H1 (cell line): ENCODE results near the gene SLC9A7. TPM values are rescaled to one million over a fixed set of nuclear protein-coding genes. Genes with fewer than 3 reads are reported as not detected.
A peak's percentile ranks its signal among the peaks of the same experiment; 100 is the strongest.

Experiments
- CTCF ChIA-PET: fragments of 300-600 bp; sonication (Branson Sonifier 250); formaldehyde crosslinking; loops from one replicate; lab custom pipeline; 2021; ENCODE audit not compliant: partially characterized antibody; lab: Charles Lee
- POLR2A ChIA-PET: fragments of 300-600 bp; sonication (Branson Sonifier 250); formaldehyde crosslinking; loops from one replicate; lab custom pipeline; 2021; ENCODE audit warnings: inconsistent platforms; ENCODE audit not compliant: partially characterized antibody; lab: Charles Lee
- DNase-seq, 2 experiments: peaks; one replicate each; pipeline versions ENCODE4 v3.0.0 to v3.0.0-alpha.2; 2010 to 2022; ENCODE audit warnings: low spot score in 2 of 2, low read depth in 1 of 2, mixed read lengths in 1 of 2
- FAIRE-seq: peaks from 2 replicates; lab custom pipeline; 2011; peaks lifted over from hg19 to GRCh38; lab: Jason Lieb, UNC
- H2AFZ ChIP-seq: 2 replicates; pipeline ENCODE4 v1.8.1; 2012; ENCODE audit warnings: low read length, inconsistent platforms
- H2AK5ac ChIP-seq: 2 replicates; pipeline ENCODE4 v1.6.1; 2013; ENCODE audit warnings: low read depth, low read length
- H2BK120ac ChIP-seq: replicated peaks from 2 replicates; pipeline ENCODE3; 2013; ENCODE audit warnings: low read depth, low read length, inconsistent platforms
- H2BK12ac ChIP-seq: 2 replicates; pipeline ENCODE4 v1.6.1; 2013; ENCODE audit warnings: low read depth, low read length
- H2BK15ac ChIP-seq: 2 replicates; pipeline ENCODE4 v1.6.1; 2013; ENCODE audit warnings: low read length
- H2BK20ac ChIP-seq: 2 replicates; pipeline ENCODE4 v1.6.1; 2013; ENCODE audit warnings: low read length
- H2BK5ac ChIP-seq: 2 replicates; pipeline ENCODE4 v1.6.1; 2013; ENCODE audit warnings: low read depth, low read length
- H3K14ac ChIP-seq: 2 replicates; pipeline ENCODE4 v1.6.1; 2013; ENCODE audit warnings: inconsistent platforms; ENCODE audit not compliant: insufficient read length
- H3K18ac ChIP-seq: 2 replicates; pipeline ENCODE4 v1.6.1; 2013; ENCODE audit warnings: low read length; ENCODE audit errors: extremely low read depth
- H3K23ac ChIP-seq: 2 replicates; pipeline ENCODE4 v1.6.1; 2013; ENCODE audit warnings: inconsistent platforms; ENCODE audit not compliant: insufficient read length
- H3K23me2 ChIP-seq: 2 replicates; pipeline ENCODE4 v1.6.1; 2013; ENCODE audit warnings: low read depth, low read length
- H3K27ac ChIP-seq: 2 replicates; pipeline ENCODE4 v1.6.1; 2011; ENCODE audit warnings: low read depth, low read length, inconsistent platforms
- H3K27me3 ChIP-seq, 4 experiments: replicated peaks in 1 of 4; 1 replicate in 1 of 4; 2 replicates in 3 of 4; pipeline versions ENCODE4 v1.6.1 to v1.8.1; 2011 to 2013; ENCODE audit warnings: low read length in 3 of 4, mild to moderate bottlenecking in 3 of 4, inconsistent platforms in 2 of 4, mixed read lengths in 2 of 4, moderate library complexity in 1 of 4; ENCODE audit not compliant: control insufficient read depth in 3 of 4, insufficient read depth in 3 of 4; ENCODE audit errors: extremely low read depth in 1 of 4
- H3K36me3 ChIP-seq, 4 experiments: 2 replicates each; pipeline versions ENCODE4 v1.6.1 to v1.8.1; 2011 to 2013; ENCODE audit warnings: mild to moderate bottlenecking in 4 of 4, low read length in 3 of 4, moderate library complexity in 2 of 4, control low read depth in 1 of 4, inconsistent platforms in 1 of 4; ENCODE audit not compliant: insufficient read depth in 4 of 4, control insufficient read depth in 2 of 4
- H3K4ac ChIP-seq: replicated peaks from 2 replicates; pipeline ENCODE3; 2013; ENCODE audit warnings: low read length, low read depth, mixed read lengths, inconsistent platforms; ENCODE audit not compliant: insufficient read length
- H3K4me1 ChIP-seq, 4 experiments: replicated peaks in 1 of 4; 1 replicate in 1 of 4; 2 replicates in 3 of 4; pipeline versions ENCODE4 v1.6.1 to v1.8.1; 2011 to 2013; ENCODE audit warnings: low read length in 3 of 4, inconsistent platforms in 2 of 4, mixed read lengths in 1 of 4; ENCODE audit not compliant: insufficient read depth in 4 of 4, control insufficient read depth in 3 of 4
- H3K4me2 ChIP-seq, 2 experiments: 2 replicates each; pipeline versions ENCODE4 v1.6.1 to v1.8.1; 2011 to 2013; ENCODE audit warnings: low read depth in 2 of 2, low read length in 2 of 2, control low read depth in 1 of 2, inconsistent platforms in 1 of 2, mild to moderate bottlenecking in 1 of 2; ENCODE audit not compliant: insufficient read depth in 1 of 2
- H3K4me3 ChIP-seq, 4 experiments: fragments of 200-600, 300-600 bp in 1 of 4; sonication (generic), shearing (Covaris generic), sonication (Bioruptor Twin) in 1 of 4; 2 replicates each; pipeline versions ENCODE4 v1.5.1 to v1.8.1; 2011 to 2016; ENCODE audit warnings: low read length in 4 of 4, low read depth in 3 of 4, control low read depth in 2 of 4, inconsistent platforms in 2 of 4, mild to moderate bottlenecking in 2 of 4, mixed read lengths in 1 of 4, moderate library complexity in 1 of 4; ENCODE audit not compliant: insufficient read depth in 2 of 4; ENCODE audit errors: extremely low read depth in 1 of 4
- H3K56ac ChIP-seq: replicated peaks from 2 replicates; pipeline ENCODE3; 2013; ENCODE audit warnings: low read depth, mild to moderate bottlenecking, mixed read lengths, low read length, inconsistent platforms; ENCODE audit not compliant: insufficient read length
- H3K79me1 ChIP-seq: 2 replicates; pipeline ENCODE4 v1.6.1; 2013; ENCODE audit warnings: low read depth, low read length, control low read depth
- H3K79me2 ChIP-seq, 2 experiments: 2 replicates each; pipeline versions ENCODE4 v1.6.1 to v1.8.1; 2012 to 2013; ENCODE audit warnings: low read length in 2 of 2, mild to moderate bottlenecking in 2 of 2, inconsistent platforms in 1 of 2; ENCODE audit not compliant: insufficient read depth in 2 of 2, control insufficient read depth in 1 of 2
- H3K9ac ChIP-seq, 4 experiments: replicated peaks in 1 of 4; 1 replicate in 1 of 4; 2 replicates in 3 of 4; pipeline versions ENCODE4 v1.6.1 to v1.8.1; 2011 to 2013; ENCODE audit warnings: low read depth in 3 of 4, low read length in 3 of 4, control low read depth in 2 of 4, mild to moderate bottlenecking in 2 of 4, moderate library complexity in 2 of 4, inconsistent platforms in 1 of 4; ENCODE audit errors: extremely low read depth in 1 of 4
- H3K9me3 ChIP-seq, 2 experiments: 2 replicates each; pipeline versions ENCODE4 v1.6.1 to v1.8.1; 2012 to 2013; ENCODE audit warnings: mild to moderate bottlenecking in 2 of 2, moderate library complexity in 2 of 2, control low read depth in 1 of 2, inconsistent platforms in 1 of 2, low read depth in 1 of 2, low read length in 1 of 2, mixed read lengths in 1 of 2; ENCODE audit not compliant: insufficient read depth in 2 of 2
- H4K20me1 ChIP-seq, 2 experiments: replicated peaks in 1 of 2; 2 replicates each; pipeline versions ENCODE3 to v1.8.1; 2011 to 2013; ENCODE audit warnings: inconsistent platforms in 2 of 2, low read length in 2 of 2, mild to moderate bottlenecking in 1 of 2; ENCODE audit not compliant: insufficient read depth in 2 of 2, control insufficient read depth in 1 of 2
- H4K5ac ChIP-seq: 2 replicates; pipeline ENCODE4 v1.6.1; 2013; ENCODE audit warnings: low read length, low read depth, mixed read lengths, inconsistent platforms; ENCODE audit not compliant: insufficient read length
- H4K8ac ChIP-seq: 2 replicates; pipeline ENCODE4 v1.8.0; 2013; ENCODE audit warnings: mild to moderate bottlenecking, moderate library complexity, low read length, inconsistent platforms; ENCODE audit not compliant: insufficient read depth; ENCODE audit errors: extremely low read depth
- H4K91ac ChIP-seq: replicated peaks from 2 replicates; pipeline ENCODE3; 2013; ENCODE audit warnings: low read length, mixed read lengths, inconsistent platforms; ENCODE audit not compliant: insufficient read length
- ATF2 ChIP-seq: IDR thresholded peaks from 2 replicates; pipeline ENCODE4 v1.6.1; 2012; ENCODE audit warnings: low read length, inconsistent platforms
- CBX5 ChIP-seq: fragments of 300-800, 300-1000 bp; sonication (generic); IDR thresholded peaks from 2 replicates; pipeline ENCODE4 v1.7.1; 2016; ENCODE audit warnings: antibody characterized with exemption, low read length, low read depth
- CHD2 ChIP-seq: IDR thresholded peaks from 2 replicates; pipeline ENCODE4 v1.6.1; 2012; ENCODE audit warnings: low read length, improper control_type of control experiment
- CTBP2 ChIP-seq: IDR thresholded peaks from 2 replicates; pipeline ENCODE4 v1.7.0; 2011; ENCODE audit warnings: borderline replicate concordance, mild to moderate bottlenecking, moderate library complexity, mixed read lengths, low read length; ENCODE audit not compliant: insufficient read depth, insufficient read length
- E2F6 ChIP-seq: IDR thresholded peaks from 2 replicates; pipeline ENCODE4 v1.6.1; 2012; ENCODE audit warnings: inconsistent platforms
- HDAC6 ChIP-seq: IDR thresholded peaks from one replicate; pipeline ENCODE4 v1.7.1; 2012; ENCODE audit warnings: low read depth, mild to moderate bottlenecking, inconsistent platforms, low read length, moderate library complexity
- MAX ChIP-seq: IDR thresholded peaks from 2 replicates; pipeline ENCODE4 v1.6.1; 2012; ENCODE audit warnings: inconsistent platforms
- SP1 ChIP-seq: IDR thresholded peaks from 2 replicates; pipeline ENCODE4 v1.6.1; 2011; ENCODE audit warnings: low read depth, low read length
- TAF1 ChIP-seq: IDR thresholded peaks from 2 replicates; pipeline ENCODE4 v1.6.1; 2011; ENCODE audit warnings: mild to moderate bottlenecking, low read depth, low read length
- WGBS, 2 experiments: shearing (Covaris generic) in 1 of 2; methylation state at CpG; one replicate each; pipeline versions ENCODE4 v1.1.6 to v1.1.7; 2013 to 2015; ENCODE audit warnings: low lambda C conversion rate in 2 of 2, mixed read lengths in 2 of 2, inconsistent platforms in 1 of 2, low coverage in 1 of 2, missing lambda C conversion rate in 1 of 2; ENCODE audit not compliant: insufficient replicate concordance in 2 of 2, insufficient coverage in 1 of 2, insufficient read length in 1 of 2; ENCODE audit errors: extremely low coverage in 1 of 2, missing lambda C conversion rate in 1 of 2; 5-methylcytosine and 5-hydroxymethylcytosine counted together
- polyA plus RNA-seq, 7 experiments: library from polyadenylated mRNA; depleted of rRNA in 3 of 7; stranded (reverse) in 5 of 7; unstranded in 2 of 7; fragments of >200 nt in 5 of 7; fragments of 200-250 nt in 2 of 7; gene quantifications; 1 replicate in 5 of 7; 2 replicates in 1 of 7; 4 replicates in 1 of 7; pipeline versions ENCODE4 v1.2.1 to v1.2.3, GENCODE V29; 2011 to 2013; ENCODE audit warnings: missing spikeins in 2 of 7, mixed read lengths in 2 of 7
- total RNA-seq: library from RNA; stranded (reverse); fragmentation: NEBNext Ultra II Directional; extraction: Animal tissue kit (Norgen Biotek cat#: 25700); gene quantifications from 2 replicates; pipeline ENCODE4 v1.2.1, GENCODE V29; 2021

SLC9A7 gene
- total and polyA plus RNA-seq, 2 of the 8 experiments (the other 6 are each of a cell fraction or from before 2014, with no cell fraction given), result 6.7 to 17.2 TPM

GRCh38 chrX:46577221-46578005 lies 181.5 kb downstream of the SLC9A7 start:
- Histone ChIP-seq H2BK5ac (no peak overlapping the region), H3K4me3 (0 out of 8 replicates have a peak overlapping the region, but pooled peaks of 1 of the 4 experiments have one; percentile 81), H2BK15ac (no peak overlapping the region), H3K36me3 (no peaks in the 10 kb centered on the region; a peak in 1 of 8 replicates), H2AK5ac (no peak overlapping the region), H3K79me1 (no peaks in the 10 kb centered on the region), H3K9me3 (no peaks in the 10 kb centered on the region), H4K8ac (no peak overlapping the region), H2AFZ (no peak overlapping the region), H3K14ac (no peak overlapping the region), H3K56ac (no peak overlapping the region), H4K20me1 (peaks cover 0 to 8% of the 10 kb centered on the region in 2 experiments), H3K27ac (no peak overlapping the region), H3K4me2 (peak overlapping the region; percentile 13 to 97; a peak in 2 of 4 replicates), H2BK20ac (no peak overlapping the region), H2BK120ac (no peak overlapping the region), H3K4ac (no peak overlapping the region), H3K23me2 (peaks cover 6% of the 10 kb centered on the region), H3K9ac (no peak overlapping the region), H3K4me1 (peaks cover 0 to 12% (median 3%) of the 10 kb centered on the region in 4 experiments; a peak in 3 of 7 replicates), H4K91ac (no peak overlapping the region), H3K27me3 (no peaks in the 10 kb centered on the region; a peak in 1 of 7 replicates), H3K23ac (no peak overlapping the region), H4K5ac (no peak overlapping the region), H2BK12ac (no peak overlapping the region), H3K79me2 (peaks cover 0 to 51% of the 10 kb centered on the region in 2 experiments; a peak in 2 of 4 replicates), H3K18ac (no peak overlapping the region)
- ChIA-PET POLR2A (interaction anchor here (1.4 to 2.2 kb wide), 3 partner anchors 10 to 123 kb away, joined by 3 to 9 read pairs (median 3); no protein-coding TSS in a partner anchor), CTCF (interaction anchor here (0.6 to 1.5 kb wide), 4 partner anchors 9 to 65 kb away, joined by 3 to 4 read pairs (median 4); no protein-coding TSS in a partner anchor)
- DNase-seq (no peak), FAIRE-seq (no peak)
- WGBS, 2 experiments, result 84% methylated on average over 5 of the region's 7 CpGs; no CpG with 5 or more reads in 1 of the 2 experiments
- TF ChIP-seq SP1 (no peak), TAF1 (no peak), MAX (no peak), CBX5 (no peak), CHD2 (no peak), HDAC6 (no peak), CTBP2 (no peak), E2F6 (no peak), ATF2 (no peak)
